Mesangial cell (primary cell): ENCODE data around the gene TGM6. TPM values are rescaled to one million over a fixed set of nuclear protein-coding genes. Genes with fewer than 3 reads are reported as not detected.

ENCODE experiments used
- total RNA-seq: library from RNA; depleted of rRNA; stranded (reverse); fragments of >200 nt; gene quantifications from 2 replicates; pipeline ENCODE4 v1.2.3, GENCODE V29; 2015

TGM6 gene
- total RNA-seq: not detected in 2 replicates

GRCh38 chr20:2380601-2381000, at the start of gene TGM6:
Gene TGM6 (plus strand): TSS chr20:2380901. CDS start chr20:2380969, 68 bp downstream.

GRCh38 chr20:2470423-2471193, 89.9 kb downstream of the TGM6 start, which contains the start of gene SNRPB:
Gene SNRPB (minus strand): TSS chr20:2470789. CDS start chr20:2470690, 99 bp downstream.

Other genes starting within 250 kb of the TGM6 start
- not detected in 2 replicates for gene TGM3, start 84.9 kb upstream of the TGM6 start, total RNA-seq
- 339 and 796 TPM in 2 replicates for gene SNRPB, start 89.9 kb downstream of the TGM6 start, total RNA-seq
- 3.9 and 8.7 TPM in 2 replicates for gene ZNF343, start 128.0 kb downstream of the TGM6 start, total RNA-seq
- gene TMC2, start 155.7 kb downstream of the TGM6 start, total RNA-seq: not detected in 2 replicates